Neuronal stem cell (in vitro differentiated cells): ENCODE data around the gene ZCCHC18.

ENCODE experiments used
- DNase-seq: peaks from one replicate; pipeline ENCODE4 v3.0.0-alpha.2; 2013; ENCODE audit warnings: low spot score
- H2AFZ ChIP-seq: one replicate; pipeline ENCODE4 v1.6.1; 2013; ENCODE audit warnings: mild to moderate bottlenecking, low read length, inconsistent platforms
- H2AK5ac ChIP-seq: 2 replicates; pipeline ENCODE4 v1.6.1; 2013; ENCODE audit warnings: low read depth, mild to moderate bottlenecking, inconsistent platforms, low read length, moderate library complexity, mixed read lengths
- H2BK120ac ChIP-seq: 2 replicates; pipeline ENCODE4 v1.6.1; 2013; ENCODE audit warnings: low read depth, mild to moderate bottlenecking, inconsistent platforms, low read length, moderate library complexity, mixed read lengths
- H2BK12ac ChIP-seq: one replicate; pipeline ENCODE4 v1.6.1; 2013; ENCODE audit warnings: low read length, inconsistent platforms
- H2BK15ac ChIP-seq: 2 replicates; pipeline ENCODE4 v1.6.1; 2013; ENCODE audit warnings: mild to moderate bottlenecking, low read length, inconsistent platforms, mixed read lengths
- H2BK5ac ChIP-seq: one replicate; pipeline ENCODE4 v1.6.1; 2013; ENCODE audit warnings: inconsistent platforms, mild to moderate bottlenecking, low read length, moderate library complexity
- H3K14ac ChIP-seq: one replicate; pipeline ENCODE4 v1.6.1; 2013; ENCODE audit warnings: low read length, inconsistent platforms
- H3K18ac ChIP-seq: 2 replicates; pipeline ENCODE4 v1.6.1; 2013; ENCODE audit warnings: low read length, inconsistent platforms
- H3K23ac ChIP-seq: 2 replicates; pipeline ENCODE4 v1.6.1; 2013; ENCODE audit warnings: low read depth, mild to moderate bottlenecking, mixed read lengths, low read length, inconsistent platforms; ENCODE audit not compliant: poor library complexity
- H3K27ac ChIP-seq: replicated peaks from 3 replicates; pipeline ENCODE4 v1.5.1; 2013; ENCODE audit warnings: low read length, inconsistent platforms
- H3K27me3 ChIP-seq, 3 experiments: 2 replicates each; pipeline ENCODE4 v1.6.1; 2013; ENCODE audit warnings: low read length in 3 of 3, mild to moderate bottlenecking in 2 of 3, inconsistent platforms in 1 of 3, low read depth in 1 of 3, mixed read lengths in 1 of 3, moderate library complexity in 1 of 3; ENCODE audit not compliant: control insufficient read depth in 3 of 3, insufficient read depth in 3 of 3
- H3K36me3 ChIP-seq, 2 donors: replicated peaks in 1 of 2; 2 replicates each; pipeline ENCODE4 v1.6.1; 2013; ENCODE audit warnings: low read length in 2 of 2; ENCODE audit not compliant: control insufficient read depth in 2 of 2, insufficient read depth in 2 of 2
- H3K4ac ChIP-seq: 2 replicates; pipeline ENCODE4 v1.6.1; 2013; ENCODE audit warnings: inconsistent platforms, mild to moderate bottlenecking, low read length, moderate library complexity
- H3K4me1 ChIP-seq, 2 donors: 1 replicate in 1 of 2; 2 replicates in 1 of 2; pipeline ENCODE4 v1.6.1; 2013; ENCODE audit warnings: low read length in 2 of 2, low read depth in 1 of 2; ENCODE audit not compliant: control insufficient read depth in 2 of 2, insufficient read depth in 1 of 2
- H3K4me2 ChIP-seq: one replicate; pipeline ENCODE4 v1.6.1; 2013; ENCODE audit warnings: mild to moderate bottlenecking, low read length, inconsistent platforms; ENCODE audit not compliant: insufficient read depth, poor library complexity, severe bottlenecking
- H3K4me3 ChIP-seq, 2 donors: 2 replicates each; pipeline ENCODE4 v1.5.1; 2013; ENCODE audit warnings: low read length in 2 of 2, mild to moderate bottlenecking in 2 of 2, inconsistent platforms in 1 of 2, moderate library complexity in 1 of 2
- H3K79me1 ChIP-seq: one replicate; pipeline ENCODE4 v1.6.1; 2013; ENCODE audit warnings: low read depth, mild to moderate bottlenecking, inconsistent platforms, low read length, moderate library complexity
- H3K9ac ChIP-seq: one replicate; pipeline ENCODE4 v1.6.1; 2013; ENCODE audit warnings: mild to moderate bottlenecking, low read depth, low read length, inconsistent platforms; ENCODE audit not compliant: poor library complexity
- H3K9me3 ChIP-seq, 2 donors: replicated peaks in 1 of 2; 2 replicates each; pipeline versions ENCODE3 to v1.6.1; 2013; ENCODE audit warnings: low read length in 2 of 2, mild to moderate bottlenecking in 2 of 2, inconsistent platforms in 1 of 2, low read depth in 1 of 2, mixed read lengths in 1 of 2, moderate library complexity in 1 of 2; ENCODE audit not compliant: control insufficient read depth in 2 of 2, insufficient read depth in 1 of 2
- H4K8ac ChIP-seq: one replicate; pipeline ENCODE4 v1.6.1; 2013; ENCODE audit warnings: low read depth, mild to moderate bottlenecking, inconsistent platforms, low read length, moderate library complexity
- H4K91ac ChIP-seq: one replicate; pipeline ENCODE4 v1.6.1; 2013; ENCODE audit warnings: low read length, low read depth, mild to moderate bottlenecking, inconsistent platforms; ENCODE audit not compliant: poor library complexity
- WGBS, 2 donors: extraction: QIAGEN DNeasy Blood & Tissue Kit; methylation state at CpG; one replicate each; pipeline ENCODE4 v1.1.7; 2013; ENCODE audit warnings: missing lambda C conversion rate in 2 of 2, mixed read lengths in 1 of 2; ENCODE audit not compliant: insufficient read length in 2 of 2, insufficient replicate concordance in 1 of 2; ENCODE audit errors: extremely low coverage in 2 of 2; 5-methylcytosine and 5-hydroxymethylcytosine counted together

ZCCHC18 gene

DNA sequence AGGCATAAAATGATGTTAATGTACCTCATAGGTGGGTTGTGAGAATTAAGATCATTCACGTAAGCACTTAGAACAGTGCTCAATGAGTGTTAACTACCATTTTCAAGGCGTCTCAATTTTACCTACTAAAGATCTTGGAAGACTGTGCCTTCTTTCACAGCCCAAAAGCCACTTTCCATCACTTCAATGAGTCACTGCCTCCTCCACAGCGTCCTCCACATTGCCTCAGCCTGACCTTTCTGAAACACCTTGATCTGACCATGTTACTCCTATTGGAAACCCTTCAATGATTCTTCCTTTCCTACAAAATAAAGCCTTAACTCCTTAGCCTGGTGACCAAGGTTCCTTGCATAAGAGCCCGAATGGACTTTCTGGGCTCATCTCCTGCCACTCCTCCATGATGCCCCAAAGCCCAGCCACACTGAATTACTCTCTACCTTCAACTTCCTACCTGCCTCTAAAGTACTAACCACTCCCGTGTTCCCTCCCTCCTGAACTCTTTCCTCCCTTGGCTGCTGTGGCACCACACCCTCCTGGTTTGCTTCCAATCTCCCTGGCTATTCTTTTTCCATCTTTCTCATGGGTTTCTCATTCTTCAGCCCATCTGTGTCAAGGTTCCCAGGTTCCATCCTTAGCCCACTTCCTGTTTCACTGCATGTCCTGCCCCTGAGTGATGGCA lies 22.4 kb downstream of the ZCCHC18 start:
- Histone ChIP-seq H2AK5ac (no peak overlapping the region), H3K14ac (no peak overlapping the region), H3K4ac (no peak overlapping the region), H3K4me1 (no peaks in the 10 kb centered on the region), H3K27ac (no peak overlapping the region), H2AFZ (no peak overlapping the region), H3K18ac (no peak overlapping the region), H3K4me2 (no peak overlapping the region), H3K9ac (no peak overlapping the region), H3K79me1 (no peaks in the 10 kb centered on the region), H4K91ac (no peak overlapping the region), H2BK5ac (no peak overlapping the region), H3K4me3 (no peak overlapping the region), H4K8ac (no peak overlapping the region), H2BK12ac (no peak overlapping the region), H3K27me3 (no peaks in the 10 kb centered on the region), H2BK120ac (no peak overlapping the region), H3K9me3 (no peaks in the 10 kb centered on the region), H3K23ac (no peak overlapping the region), H3K36me3 (no peaks in the 10 kb centered on the region), H2BK15ac (no peak overlapping the region)
- no CpG with 5 or more reads among the region's 5 CpGs for WGBS, 2 donors
- DNase-seq: no peak

GRCh38 chrX:104135677-104136076 lies 23.4 kb downstream of the ZCCHC18 start:
- no peaks in the 10 kb centered on the region for H3K79me1 ChIP-seq
- no peaks in the 10 kb centered on the region for H3K4me1 ChIP-seq
- no peak overlapping the region for H3K18ac ChIP-seq
- no peak overlapping the region for H4K8ac ChIP-seq
- no CpG with 5 or more reads among the region's 1 CpG for WGBS, 2 donors
- H3K4me2 ChIP-seq: no peak overlapping the region
- H3K27ac ChIP-seq: no peak overlapping the region
- no peak overlapping the region for H2BK120ac ChIP-seq
- H4K91ac ChIP-seq: no peak overlapping the region
- no peak overlapping the region for H3K23ac ChIP-seq
- H3K36me3 ChIP-seq: no peaks in the 10 kb centered on the region
- no peak overlapping the region for H3K4ac ChIP-seq
- H2BK5ac ChIP-seq: no peak overlapping the region
- no peak overlapping the region for H2AFZ ChIP-seq
- H3K14ac ChIP-seq: no peak overlapping the region
- no peak overlapping the region for H2BK15ac ChIP-seq
- H2AK5ac ChIP-seq: no peak overlapping the region
- DNase-seq: no peak
- no peak overlapping the region for H3K4me3 ChIP-seq
- no peak overlapping the region for H3K9ac ChIP-seq
- no peaks in the 10 kb centered on the region for H3K27me3 ChIP-seq
- no peaks in the 10 kb centered on the region for H3K9me3 ChIP-seq
- H2BK12ac ChIP-seq: no peak overlapping the region

DNA sequence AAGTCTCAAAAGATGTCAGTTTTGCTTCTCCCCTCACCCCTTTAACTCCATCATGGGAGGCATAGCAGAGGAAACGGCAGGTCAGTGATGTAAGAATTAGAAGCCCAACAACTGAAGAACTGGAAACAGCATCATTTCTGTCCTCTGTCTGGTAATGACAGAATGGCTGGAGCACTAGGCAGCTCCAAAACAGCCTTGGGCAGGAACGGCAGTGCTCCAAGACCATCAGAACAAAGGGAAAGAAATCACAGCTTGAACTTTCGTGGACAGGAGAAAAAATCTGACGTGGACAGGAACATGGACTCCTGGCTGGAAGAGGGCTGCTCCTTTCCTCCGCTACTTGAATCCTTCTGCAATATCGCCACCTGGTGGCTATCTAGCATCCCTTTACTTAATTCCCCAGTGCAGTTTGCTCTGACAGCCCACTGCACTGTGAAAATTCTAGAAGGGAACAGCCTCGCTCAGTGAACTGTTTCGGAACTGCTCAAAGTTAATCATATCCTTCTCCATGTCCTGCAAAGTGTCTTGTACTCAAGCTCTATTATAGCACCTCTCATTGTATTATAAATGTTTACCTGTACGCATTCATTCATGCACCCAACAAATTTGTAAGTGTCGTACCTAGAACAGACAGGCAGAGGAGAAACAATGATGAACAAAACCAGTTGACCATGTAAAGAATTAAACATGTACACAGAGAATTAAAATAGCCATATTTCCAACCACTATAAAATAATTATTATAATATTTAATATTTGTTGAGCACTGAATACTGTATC lies 24.1 kb downstream of the ZCCHC18 start:
- no peaks in the 10 kb centered on the region for H3K79me1 ChIP-seq
- no peaks in the 10 kb centered on the region for H3K27me3 ChIP-seq
- no peak overlapping the region for H4K91ac ChIP-seq
- no peak overlapping the region for H2BK15ac ChIP-seq
- H3K18ac ChIP-seq: no peak overlapping the region
- no peaks in the 10 kb centered on the region for H3K4me1 ChIP-seq
- H3K14ac ChIP-seq: no peak overlapping the region
- no peaks in the 10 kb centered on the region for H3K9me3 ChIP-seq
- no peak overlapping the region for H3K27ac ChIP-seq
- H2AK5ac ChIP-seq: no peak overlapping the region
- H3K4me3 ChIP-seq: peak overlapping the region in 1 of 2 donors; percentile 36
- no peaks in the 10 kb centered on the region for H3K36me3 ChIP-seq
- WGBS, 2 donors: no CpG with 5 or more reads among the region's 10 CpGs
- H2BK5ac ChIP-seq: no peak overlapping the region
- peak overlapping the region; percentile 91 for H2AFZ ChIP-seq
- H3K23ac ChIP-seq: no peak overlapping the region
- no peak overlapping the region for H4K8ac ChIP-seq
- no peak overlapping the region for H3K4ac ChIP-seq
- no peak overlapping the region for H2BK120ac ChIP-seq
- H2BK12ac ChIP-seq: no peak overlapping the region
- H3K4me2 ChIP-seq: no peak overlapping the region
- peak; percentile 68 for DNase-seq
- no peak overlapping the region for H3K9ac ChIP-seq

DNA sequence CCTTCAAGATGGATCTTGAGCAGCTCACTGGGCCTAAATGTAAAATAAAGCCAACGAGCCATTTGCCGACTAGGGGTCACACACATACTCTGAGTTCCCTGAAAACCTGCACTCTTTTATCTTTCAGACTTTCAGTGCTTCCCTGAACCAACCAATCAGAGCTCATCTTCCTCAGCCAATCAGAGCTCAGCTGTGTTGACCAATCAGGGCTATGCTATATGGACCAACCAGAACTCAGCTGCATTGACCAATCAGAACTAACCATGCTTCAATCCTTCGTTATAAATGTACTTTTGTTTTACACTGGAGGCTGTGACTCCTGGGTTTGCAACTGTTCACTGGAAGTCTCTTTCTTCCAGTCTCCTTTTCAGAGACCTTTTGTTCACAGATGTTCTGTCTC lies 25.2 kb downstream of the ZCCHC18 start:
- Histone ChIP-seq H3K27me3 (no peaks in the 10 kb centered on the region), H3K79me1 (no peaks in the 10 kb centered on the region), H2AK5ac (no peak overlapping the region), H4K8ac (no peak overlapping the region), H3K36me3 (no peaks in the 10 kb centered on the region), H2BK120ac (no peak overlapping the region), H2AFZ (no peak overlapping the region), H3K27ac (no peak overlapping the region), H3K18ac (no peak overlapping the region), H3K4ac (no peak overlapping the region), H3K4me1 (no peaks in the 10 kb centered on the region), H2BK5ac (no peak overlapping the region), H2BK15ac (no peak overlapping the region), H3K9me3 (no peaks in the 10 kb centered on the region), H3K4me2 (no peak overlapping the region), H3K4me3 (no peak overlapping the region), H3K9ac (no peak overlapping the region), H3K23ac (no peak overlapping the region), H2BK12ac (no peak overlapping the region), H3K14ac (no peak overlapping the region), H4K91ac (no peak overlapping the region)
- whole genome bisulfite sequencing, 2 donors: no CpG with 5 or more reads among the region's 3 CpGs
- DNase-seq: no peak
